MM.1S (cell line): Measurements from ENCODE around the gene RAMP1.
"Not testable (repeated sequence)": the region's sequence is repeated elsewhere in the genome, so short reads cannot be mapped to it uniquely, and the experiment has no call there.

Experiments
- DNase-seq: peaks from one replicate; pipeline ENCODE4 v3.0.0-alpha.2; 2015
- H2AFZ ChIP-seq: fragments of 300-600 bp; sonication (generic); 2 replicates; pipeline ENCODE4 v1.6.0; 2016; ENCODE audit warnings: antibody characterized with exemption, low read length
- H3F3A ChIP-seq: fragments of 300-600 bp; sonication (generic); 2 replicates; pipeline ENCODE4 v1.6.1; 2016; ENCODE audit warnings: mild to moderate bottlenecking, antibody characterized with exemption, low read length, moderate library complexity, mixed read lengths; ENCODE audit not compliant: insufficient read depth
- H3K27ac ChIP-seq: fragments of 300-600 bp; sonication (generic); 2 replicates; pipeline ENCODE4 v1.5.1; 2016; ENCODE audit warnings: mild to moderate bottlenecking, low read length
- H3K27me3 ChIP-seq: fragments of 300-600 bp; sonication (generic); replicated peaks from 2 replicates; pipeline ENCODE4 v1.6.0; 2016; ENCODE audit warnings: low read length; ENCODE audit not compliant: insufficient read depth
- H3K36me3 ChIP-seq: fragments of 300-600 bp; sonication (generic); replicated peaks from 2 replicates; pipeline ENCODE4 v1.6.1; 2016; ENCODE audit warnings: mild to moderate bottlenecking, low read length, mixed read lengths; ENCODE audit not compliant: insufficient read depth
- H3K4me1 ChIP-seq: fragments of 300-600 bp; sonication (generic); 2 replicates; pipeline ENCODE4 v1.6.1; 2016; ENCODE audit warnings: low read length, mixed read lengths
- H3K4me2 ChIP-seq: fragments of 300-600 bp; sonication (generic); 2 replicates; pipeline ENCODE4 v1.6.0; 2016; ENCODE audit warnings: low read depth, low read length
- H3K4me3 ChIP-seq: fragments of 300-600 bp; sonication (generic); 2 replicates; pipeline ENCODE4 v1.5.1; 2016; ENCODE audit warnings: low read length, mixed read lengths
- H3K79me2 ChIP-seq: fragments of 300-600 bp; sonication (generic); 2 replicates; pipeline ENCODE4 v1.6.1; 2016; ENCODE audit warnings: mixed run types, low read length, mixed read lengths
- H3K9ac ChIP-seq: fragments of 300-600 bp; sonication (generic); 2 replicates; pipeline ENCODE4 v1.6.1; 2016; ENCODE audit warnings: low read length, mixed read lengths
- H3K9me2 ChIP-seq: fragments of 300-600 bp; sonication (generic); replicated peaks from 2 replicates; pipeline ENCODE4 v1.6.1; 2016; ENCODE audit warnings: mild to moderate bottlenecking, low read length, mixed read lengths; ENCODE audit not compliant: insufficient read depth
- H3K9me3 ChIP-seq: fragments of 300-600 bp; sonication (generic); replicated peaks from 2 replicates; pipeline ENCODE4 v1.6.1; 2016; ENCODE audit warnings: mild to moderate bottlenecking, low read length, mixed read lengths; ENCODE audit not compliant: insufficient read depth
- H4K20me1 ChIP-seq: fragments of 300-600 bp; sonication (generic); 2 replicates; pipeline ENCODE4 v1.6.1; 2016; ENCODE audit warnings: mild to moderate bottlenecking, low read length, moderate library complexity, mixed read lengths; ENCODE audit not compliant: insufficient read depth
- EZH2 ChIP-seq: fragments of 300-600 bp; sonication (generic); optimal IDR thresholded peaks from 2 replicates; pipeline ENCODE3; 2017; ENCODE audit warnings: low read depth, mild to moderate bottlenecking, antibody characterized with exemption, low read length, mixed read lengths
- EZH2phosphoT487 ChIP-seq: fragments of 300-600 bp; sonication (generic); IDR thresholded peaks from 2 replicates; pipeline ENCODE4 v1.6.1; 2018; ENCODE audit warnings: antibody characterized with exemption, low read length
- TF ChIP-seq, protein P1 (sequence below): fragments of 300-600 bp; sonication (generic); IDR thresholded peaks from 2 replicates; pipeline ENCODE4 v1.5.1; 2016; ENCODE audit warnings: antibody characterized with exemption, low read length, mixed read lengths

The RAMP1 gene

DNA sequence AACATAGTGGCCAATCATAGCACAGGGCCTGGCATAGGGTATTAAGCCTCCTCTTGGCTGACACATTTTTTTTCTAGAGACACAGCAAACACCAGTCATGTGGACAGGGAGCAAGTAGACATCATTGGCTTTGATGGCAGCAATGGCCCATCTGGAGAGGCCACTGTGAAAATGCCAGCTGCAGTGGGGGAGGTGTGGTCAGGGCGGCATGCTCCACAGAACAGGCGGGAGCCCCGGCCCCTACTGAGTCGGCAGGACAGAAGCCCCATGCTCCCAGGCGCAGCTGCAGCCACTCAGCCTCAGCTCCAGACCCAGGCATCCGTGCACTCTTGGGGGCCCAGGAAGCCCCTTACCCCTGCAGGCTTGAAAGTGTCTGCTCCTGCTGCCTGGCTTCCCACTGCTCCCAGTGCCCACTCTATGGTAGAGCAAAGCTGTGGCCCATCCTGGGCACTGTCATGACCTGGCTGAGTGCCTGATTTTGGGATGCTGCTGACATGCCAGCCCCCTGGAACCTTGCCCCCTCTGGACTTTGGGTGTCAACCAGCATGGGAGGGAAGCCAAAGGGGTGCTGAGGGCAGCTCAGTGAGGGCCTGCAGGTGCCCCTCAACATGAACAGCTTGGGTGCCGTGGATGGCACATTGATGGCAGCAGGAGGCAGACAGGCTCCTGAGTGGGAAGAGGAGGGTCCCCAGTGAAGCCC, 84.1 kb downstream of the RAMP1 start:
- Histone ChIP-seq H3K4me3 (no peak overlapping the region), H3K27ac (no peak overlapping the region), H3K9me3 (no peaks in the 10 kb centered on the region), H4K20me1 (no peaks in the 10 kb centered on the region), H3K36me3 (no peaks in the 10 kb centered on the region), H3F3A (no peaks in the 10 kb centered on the region), H3K4me2 (no peak overlapping the region), H3K27me3 (no peaks in the 10 kb centered on the region), H3K79me2 (no peaks in the 10 kb centered on the region), H3K4me1 (no peaks in the 10 kb centered on the region), H2AFZ (no peak overlapping the region), H3K9ac (no peak overlapping the region), H3K9me2 (no peaks in the 10 kb centered on the region)
- no peak for DNase-seq
- no peak for TF ChIP-seq EZH2phosphoT487

DNA sequence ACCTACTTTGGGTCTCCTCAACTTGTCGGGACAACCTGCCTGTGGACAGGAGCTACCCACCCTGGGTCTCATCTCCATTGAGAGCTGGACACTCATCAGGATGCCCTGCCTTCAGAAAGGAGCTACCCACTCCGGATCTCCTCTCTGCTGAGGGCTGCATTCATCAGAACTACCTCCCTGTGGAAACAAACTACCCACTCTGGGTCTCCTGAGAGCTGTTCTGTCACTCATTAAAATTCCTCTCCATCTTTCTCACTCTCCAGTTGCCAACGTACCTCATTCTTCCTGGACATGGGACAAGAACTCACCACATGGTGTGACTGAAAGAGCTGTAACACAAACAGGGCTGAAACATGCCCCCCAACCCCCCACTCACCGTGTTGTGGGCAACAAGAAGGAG, 84.9 kb downstream of the RAMP1 start:
- no peak overlapping the region for H3K4me3 ChIP-seq
- no peak for DNase-seq
- no peaks in the 10 kb centered on the region for H3K9me2 ChIP-seq
- no peaks in the 10 kb centered on the region for H4K20me1 ChIP-seq
- no peaks in the 10 kb centered on the region for H3F3A ChIP-seq
- no peaks in the 10 kb centered on the region for H3K36me3 ChIP-seq
- H3K27ac ChIP-seq = no peak overlapping the region
- no peak overlapping the region for H3K4me2 ChIP-seq
- no peak overlapping the region for H2AFZ ChIP-seq
- H3K9ac ChIP-seq = no peak overlapping the region
- no peaks in the 10 kb centered on the region for H3K79me2 ChIP-seq
- no peaks in the 10 kb centered on the region for H3K9me3 ChIP-seq
- TF ChIP-seq EZH2phosphoT487 (no peak), EZH2 (no peak)
- TF ChIP-seq, protein P1, sequence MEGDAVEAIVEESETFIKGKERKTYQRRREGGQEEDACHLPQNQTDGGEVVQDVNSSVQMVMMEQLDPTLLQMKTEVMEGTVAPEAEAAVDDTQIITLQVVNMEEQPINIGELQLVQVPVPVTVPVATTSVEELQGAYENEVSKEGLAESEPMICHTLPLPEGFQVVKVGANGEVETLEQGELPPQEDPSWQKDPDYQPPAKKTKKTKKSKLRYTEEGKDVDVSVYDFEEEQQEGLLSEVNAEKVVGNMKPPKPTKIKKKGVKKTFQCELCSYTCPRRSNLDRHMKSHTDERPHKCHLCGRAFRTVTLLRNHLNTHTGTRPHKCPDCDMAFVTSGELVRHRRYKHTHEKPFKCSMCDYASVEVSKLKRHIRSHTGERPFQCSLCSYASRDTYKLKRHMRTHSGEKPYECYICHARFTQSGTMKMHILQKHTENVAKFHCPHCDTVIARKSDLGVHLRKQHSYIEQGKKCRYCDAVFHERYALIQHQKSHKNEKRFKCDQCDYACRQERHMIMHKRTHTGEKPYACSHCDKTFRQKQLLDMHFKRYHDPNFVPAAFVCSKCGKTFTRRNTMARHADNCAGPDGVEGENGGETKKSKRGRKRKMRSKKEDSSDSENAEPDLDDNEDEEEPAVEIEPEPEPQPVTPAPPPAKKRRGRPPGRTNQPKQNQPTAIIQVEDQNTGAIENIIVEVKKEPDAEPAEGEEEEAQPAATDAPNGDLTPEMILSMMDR = no peak
- H3K27me3 ChIP-seq = no peaks in the 10 kb centered on the region
- H3K4me1 ChIP-seq = no peaks in the 10 kb centered on the region

DNA sequence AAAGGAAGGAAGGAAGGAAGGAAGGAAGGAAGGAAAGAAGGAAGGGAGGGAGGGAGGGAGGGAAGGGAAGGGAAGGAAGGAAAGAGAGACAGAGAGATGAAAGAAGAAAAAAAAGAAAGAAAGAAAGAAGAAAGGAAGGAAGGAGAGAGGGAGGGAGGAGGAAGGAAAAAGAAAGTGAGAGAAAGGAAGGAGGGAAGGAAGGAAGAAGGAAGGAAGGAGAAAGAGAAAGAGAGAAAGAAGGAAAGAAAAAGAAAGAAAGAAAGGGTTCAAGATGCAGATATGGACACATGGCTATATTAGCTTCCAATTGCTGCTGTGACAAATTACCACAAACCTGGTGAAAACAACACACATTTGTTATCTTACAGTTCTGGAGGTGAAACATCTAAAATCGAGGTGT, 87.0 kb downstream of the RAMP1 start:
- DNase-seq = no peak
- no peaks in the 10 kb centered on the region for H3F3A ChIP-seq
- H3K4me2 ChIP-seq = no peak overlapping the region
- no peaks in the 10 kb centered on the region for H4K20me1 ChIP-seq
- no peaks in the 10 kb centered on the region for H3K9me2 ChIP-seq
- no peak overlapping the region for H2AFZ ChIP-seq
- no peak for TF ChIP-seq EZH2phosphoT487
- TF ChIP-seq, protein P1 = no peak
- TF ChIP-seq EZH2 = no peak
- H3K4me3 ChIP-seq = no peak overlapping the region
- no peaks in the 10 kb centered on the region for H3K79me2 ChIP-seq
- H3K4me1 ChIP-seq = no peaks in the 10 kb centered on the region
- H3K27me3 ChIP-seq = no peaks in the 10 kb centered on the region
- H3K36me3 ChIP-seq = no peaks in the 10 kb centered on the region
- H3K27ac ChIP-seq = no peak overlapping the region
- no peaks in the 10 kb centered on the region for H3K9me3 ChIP-seq
- no peak overlapping the region for H3K9ac ChIP-seq

DNA sequence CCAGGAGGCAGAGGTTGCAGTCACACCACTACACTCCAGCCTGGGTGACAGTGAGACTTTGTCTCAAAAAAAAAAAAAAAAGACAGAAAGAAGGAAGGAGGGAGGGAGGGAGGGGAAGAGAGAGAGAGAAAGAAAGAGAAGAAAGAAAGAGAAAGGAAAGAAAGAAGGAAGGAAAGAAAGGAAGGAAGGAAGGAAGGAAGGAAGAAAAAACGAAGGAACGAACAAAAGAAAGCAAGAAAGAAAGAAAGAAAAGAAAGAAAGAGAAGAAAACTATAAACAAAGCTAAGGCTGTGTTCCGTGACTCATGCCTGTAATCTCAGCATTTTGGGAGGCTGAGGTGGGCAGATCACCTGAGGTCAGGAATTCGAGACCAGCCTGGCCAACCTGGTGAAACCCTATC, 91.9 kb downstream of the RAMP1 start:
- H3K4me2 ChIP-seq, H3K79me2 ChIP-seq, H3K36me3 ChIP-seq, H3K9me3 ChIP-seq, DNase-seq, H3K4me1 ChIP-seq, H2AFZ ChIP-seq, H3K27me3 ChIP-seq, H3K9ac ChIP-seq, H3F3A ChIP-seq, H4K20me1 ChIP-seq, H3K9me2 ChIP-seq, H3K27ac ChIP-seq, H3K4me3 ChIP-seq: not testable (repeated sequence)
